ENCODE measurements around the gene EIF5.
"Not testable (repeated sequence)": the region's sequence is repeated elsewhere in the genome, so short reads cannot be mapped to it uniquely, and the experiment has no call there.

Gene EIF5

GRCh38 chr14:103343164-103343879, 9.3 kb downstream of the EIF5 start:
- Histone ChIP-seq H3K4me3 (ENCODE audit: low read length) (no peak overlapping the region), H3K36me3 (ENCODE audit: insufficient read depth, low read length) (peaks cover 67% of the 10 kb centered on the region), H3K4me1 (ENCODE audit: control insufficient read depth, insufficient read depth, low read length) (peaks cover 14% of the 10 kb centered on the region), H3K27me3 (ENCODE audit: control insufficient read depth, insufficient read depth, low read length) (no peaks in the 10 kb centered on the region), H3K4me2 (ENCODE audit: low read length) (no peak overlapping the region), H3K9me3 (replicated peaks; ENCODE audit: low read length) (no peaks in the 10 kb centered on the region), H3K9ac (ENCODE audit: low read depth, low read length) (no peak overlapping the region)

GRCh38 chr14:103343905-103344797, 10.1 kb downstream of the EIF5 start:
- no peaks in the 10 kb centered on the region for H3K9me3 ChIP-seq (replicated peaks; ENCODE audit: low read length)
- H3K4me1 ChIP-seq (ENCODE audit: control insufficient read depth, insufficient read depth, low read length) = peaks cover 14% of the 10 kb centered on the region
- no peak overlapping the region for H3K4me3 ChIP-seq (ENCODE audit: low read length)
- peaks cover 59% of the 10 kb centered on the region for H3K36me3 ChIP-seq (ENCODE audit: insufficient read depth, low read length)
- H3K27me3 ChIP-seq (ENCODE audit: control insufficient read depth, insufficient read depth, low read length) = no peaks in the 10 kb centered on the region
- H3K4me2 ChIP-seq (ENCODE audit: low read length) = no peak overlapping the region
- H3K9ac ChIP-seq (ENCODE audit: low read depth, low read length) = no peak overlapping the region

GRCh38 chr14:103346286-103346685, 12.2 kb downstream of the EIF5 start:
- H3K9me3 ChIP-seq (replicated peaks; ENCODE audit: low read length) = no peaks in the 10 kb centered on the region
- H3K9ac ChIP-seq (ENCODE audit: low read depth, low read length) = no peak overlapping the region
- peaks cover 37% of the 10 kb centered on the region for H3K36me3 ChIP-seq (ENCODE audit: insufficient read depth, low read length)
- no peak overlapping the region for H3K4me2 ChIP-seq (ENCODE audit: low read length)
- no peaks in the 10 kb centered on the region for H3K27me3 ChIP-seq (ENCODE audit: control insufficient read depth, insufficient read depth, low read length)
- H3K4me3 ChIP-seq (ENCODE audit: low read length) = no peak overlapping the region
- peaks cover 14% of the 10 kb centered on the region for H3K4me1 ChIP-seq (ENCODE audit: control insufficient read depth, insufficient read depth, low read length)

- H3K27me3 ChIP-seq (ENCODE audit: control insufficient read depth, insufficient read depth, low read length) = no peaks in the 10 kb centered on the region
- H3K36me3 ChIP-seq (ENCODE audit: insufficient read depth, low read length) = peaks cover 28% of the 10 kb centered on the region
- H3K4me2 ChIP-seq (ENCODE audit: low read length) = no peak overlapping the region
- H3K4me1 ChIP-seq (ENCODE audit: control insufficient read depth, insufficient read depth, low read length) = peaks cover 14% of the 10 kb centered on the region
- H3K9me3 ChIP-seq (replicated peaks; ENCODE audit: low read length) = no peaks in the 10 kb centered on the region
- no peak overlapping the region for H3K9ac ChIP-seq (ENCODE audit: low read depth, low read length)
- H3K4me3 ChIP-seq (ENCODE audit: low read length) = no peak overlapping the region
Measured at GRCh38 chr14:103347091-103347815, 13.2 kb downstream of the EIF5 start.

- peaks cover 14% of the 10 kb centered on the region for H3K4me1 ChIP-seq (ENCODE audit: control insufficient read depth, insufficient read depth, low read length)
- H3K9ac ChIP-seq (ENCODE audit: low read depth, low read length) = no peak overlapping the region
- peaks cover 19% of the 10 kb centered on the region for H3K36me3 ChIP-seq (ENCODE audit: insufficient read depth, low read length)
- no peaks in the 10 kb centered on the region for H3K27me3 ChIP-seq (ENCODE audit: control insufficient read depth, insufficient read depth, low read length)
- no peak overlapping the region for H3K4me2 ChIP-seq (ENCODE audit: low read length)
- no peaks in the 10 kb centered on the region for H3K9me3 ChIP-seq (replicated peaks; ENCODE audit: low read length)
- no peak overlapping the region for H3K4me3 ChIP-seq (ENCODE audit: low read length)
Measured at GRCh38 chr14:103348154-103348553, 14.1 kb downstream of the EIF5 start.

- H3K27me3 ChIP-seq (ENCODE audit: control insufficient read depth, insufficient read depth, low read length) = no peaks in the 10 kb centered on the region
Measured at GRCh38 chr14:103349982-103350381, 15.9 kb downstream of the EIF5 start.

GRCh38 chr14:103353362-103353761, 19.3 kb downstream of the EIF5 start:
- no peaks in the 10 kb centered on the region for H3K9me3 ChIP-seq (replicated peaks; ENCODE audit: low read length)
- no peak overlapping the region for H3K4me2 ChIP-seq (ENCODE audit: low read length)
- no peaks in the 10 kb centered on the region for H3K4me1 ChIP-seq (ENCODE audit: control insufficient read depth, insufficient read depth, low read length)
- H3K27me3 ChIP-seq (ENCODE audit: control insufficient read depth, insufficient read depth, low read length) = no peaks in the 10 kb centered on the region
- no peak overlapping the region for H3K9ac ChIP-seq (ENCODE audit: low read depth, low read length)
- no peak overlapping the region for H3K4me3 ChIP-seq (ENCODE audit: low read length)
- no peaks in the 10 kb centered on the region for H3K36me3 ChIP-seq (ENCODE audit: insufficient read depth, low read length)

More at GRCh38 chr14:103349982-103350381, 15.9 kb downstream of the EIF5 start:
- Histone ChIP-seq H3K9ac (ENCODE audit: low read depth, low read length) (no peak overlapping the region), H3K4me1 (ENCODE audit: control insufficient read depth, insufficient read depth, low read length) (peaks cover 13% of the 10 kb centered on the region), H3K4me3 (ENCODE audit: low read length) (no peak overlapping the region), H3K9me3 (replicated peaks; ENCODE audit: low read length) (no peaks in the 10 kb centered on the region), H3K36me3 (ENCODE audit: insufficient read depth, low read length) (peaks cover under 1% of the 10 kb centered on the region), H3K4me2 (ENCODE audit: low read length) (no peak overlapping the region)

- Histone ChIP-seq H3K9me3 (replicated peaks; ENCODE audit: low read length) (no peaks in the 10 kb centered on the region), H3K27me3 (ENCODE audit: control insufficient read depth, insufficient read depth, low read length) (no peaks in the 10 kb centered on the region), H3K9ac (ENCODE audit: low read depth, low read length) (no peak overlapping the region), H3K4me2 (ENCODE audit: low read length) (no peak overlapping the region), H3K36me3 (ENCODE audit: insufficient read depth, low read length) (no peaks in the 10 kb centered on the region), H3K4me1 (ENCODE audit: control insufficient read depth, insufficient read depth, low read length) (no peaks in the 10 kb centered on the region), H3K4me3 (ENCODE audit: low read length) (no peak overlapping the region)
Measured at GRCh38 chr14:103354141-103354540, 20.1 kb downstream of the EIF5 start.

GRCh38 chr14:103356024-103356682, 22.1 kb downstream of the EIF5 start:
- Histone ChIP-seq H3K4me1 (ENCODE audit: control insufficient read depth, insufficient read depth, low read length) (peaks cover under 1% of the 10 kb centered on the region), H3K9ac (ENCODE audit: low read depth, low read length) (no peak overlapping the region), H3K27me3 (ENCODE audit: control insufficient read depth, insufficient read depth, low read length) (no peaks in the 10 kb centered on the region), H3K9me3 (replicated peaks; ENCODE audit: low read length) (no peaks in the 10 kb centered on the region), H3K36me3 (ENCODE audit: insufficient read depth, low read length) (no peaks in the 10 kb centered on the region), H3K4me3 (ENCODE audit: low read length) (no peak overlapping the region), H3K4me2 (ENCODE audit: low read length) (no peak overlapping the region)

- H3K27me3 ChIP-seq (ENCODE audit: control insufficient read depth, insufficient read depth, low read length); H3K4me2 ChIP-seq (ENCODE audit: low read length); H3K9ac ChIP-seq (ENCODE audit: low read depth, low read length); H3K9me3 ChIP-seq (replicated peaks; ENCODE audit: low read length); H3K4me3 ChIP-seq (ENCODE audit: low read length); H3K36me3 ChIP-seq (ENCODE audit: insufficient read depth, low read length): not testable (repeated sequence)
- H3K4me1 ChIP-seq (ENCODE audit: control insufficient read depth, insufficient read depth, low read length) = peaks cover 11% of the 10 kb centered on the region
Measured at GRCh38 chr14:103357552-103357951, 23.5 kb downstream of the EIF5 start.

GRCh38 chr14:103360548-103360947, 26.5 kb downstream of the EIF5 start:
- H3K27me3 ChIP-seq (ENCODE audit: control insufficient read depth, insufficient read depth, low read length) = no peaks in the 10 kb centered on the region
- H3K36me3 ChIP-seq (ENCODE audit: insufficient read depth, low read length) = no peaks in the 10 kb centered on the region
- H3K9me3 ChIP-seq (replicated peaks; ENCODE audit: low read length) = peaks cover 8% of the 10 kb centered on the region
- no peak overlapping the region for H3K9ac ChIP-seq (ENCODE audit: low read depth, low read length)
- peaks cover 11% of the 10 kb centered on the region for H3K4me1 ChIP-seq (ENCODE audit: control insufficient read depth, insufficient read depth, low read length)
- H3K4me3 ChIP-seq (ENCODE audit: low read length) = no peak overlapping the region
- no peak overlapping the region for H3K4me2 ChIP-seq (ENCODE audit: low read length)

Measured in skeletal muscle satellite cell (primary cell).